Heart left ventricle (tissue), 16 donors: ENCODE data around the gene POGZ. TPM values are rescaled to one million over a fixed set of nuclear protein-coding genes. Genes with fewer than 3 reads are reported as not detected.
A peak's percentile ranks its signal among the peaks of the same experiment; 100 is the strongest.

ENCODE experiments used
- ATAC-seq, 4 donors: fragments of 200-7000 bp; cut with Tn5 transposase; one replicate each; pipeline ENCODE4 v1.9.1; 2020 to 2022; ENCODE audit warnings: moderate library complexity in 4 of 4, mild to moderate bottlenecking in 3 of 4, moderate number of reproducible peaks in 1 of 4
- DNase-seq, 5 donors: peaks; one replicate each; pipeline ENCODE4 v3.0.0-alpha.2; 2020
- H3K27ac ChIP-seq, 12 donors: fragments of 200-600 bp; sonication (generic) in 4 of 12; one replicate each; pipeline versions ENCODE4 v1.5.0 to v1.8.0; 2016 to 2022; ENCODE audit warnings: mild to moderate bottlenecking in 2 of 12
- H3K27me3 ChIP-seq, 9 donors: fragments of 200-600 bp; sonication (generic) in 2 of 9; one replicate each; pipeline versions ENCODE4 v1.5.1 to v1.8.0; 2016 to 2022; ENCODE audit warnings: mild to moderate bottlenecking in 3 of 9
- H3K36me3 ChIP-seq, 9 donors: fragments of 200-600 bp; sonication (generic) in 2 of 9; one replicate each; pipeline versions ENCODE4 v1.5.0 to v1.8.0; 2018 to 2022; ENCODE audit warnings: mild to moderate bottlenecking in 2 of 9
- H3K4me1 ChIP-seq, 12 donors: fragments of 200-600 bp; sonication (generic) in 4 of 12; one replicate each; pipeline versions ENCODE4 v1.5.0 to v1.8.0; 2016 to 2022; ENCODE audit warnings: mild to moderate bottlenecking in 3 of 12
- H3K4me3 ChIP-seq, 12 donors: fragments of 200-600 bp; sonication (generic) in 4 of 12; one replicate each; pipeline versions ENCODE4 v1.5.0 to v1.8.0; 2017 to 2022; ENCODE audit warnings: mild to moderate bottlenecking in 9 of 12, moderate library complexity in 4 of 12
- H3K9me3 ChIP-seq, 12 donors: fragments of 200-600 bp; sonication (generic) in 4 of 12; one replicate each; pipeline versions ENCODE4 v1.5.0 to v1.8.0; 2016 to 2022; ENCODE audit warnings: mild to moderate bottlenecking in 1 of 12
- CTCF ChIP-seq, 12 donors: fragments of 200-600 bp; sonication (generic) in 4 of 12; IDR thresholded peaks; one replicate each; pipeline versions ENCODE4 v1.5.0 to v1.8.0; 2018 to 2022; ENCODE audit warnings: antibody characterized with exemption in 12 of 12, mild to moderate bottlenecking in 5 of 12
- POLR2A ChIP-seq, 2 donors: fragments of 450-650 bp; IDR thresholded peaks; one replicate each; pipeline ENCODE4 v1.6.1; 2017; ENCODE audit warnings: antibody characterized with exemption in 2 of 2, mild to moderate bottlenecking in 2 of 2, moderate library complexity in 2 of 2
- WGBS, 4 donors: extraction: QIAGEN DNeasy Blood & Tissue Kit in 2 of 4; methylation state at CpG; one replicate each; pipeline versions ENCODE4 v1.1.5 to v1.1.7; 2013 to 2018; 5-methylcytosine and 5-hydroxymethylcytosine counted together
- intact Hi-C, 10 donors: fragments of 100-400 bp; cut with DNase I; formaldehyde crosslinking; loops; one replicate each; pipeline versions ENCODE4 v1.11.1 to v1.14.2; 2022
- polyA plus RNA-seq, 2 donors: library from polyadenylated mRNA; stranded (reverse); fragments of 200-250 nt; gene quantifications; one replicate each; pipeline ENCODE4 v1.2.3, GENCODE V29; 2013
- total RNA-seq, 9 donors: library from RNA; depleted of rRNA in 2 of 9; stranded (reverse); fragments of >200 nt in 2 of 9; fragmentation: NEBNext Ultra II Directional in 3 of 9; extraction: Animal tissue kit (Norgen Biotek cat#: 25700) in 3 of 9; gene quantifications; one replicate each; pipeline versions ENCODE4 v1.1.0 to v1.2.4, GENCODE V29; 2016 to 2023
- donor health status: ischemic (EF 13 %, LVEDD 7.1; RV severe dilation, severe dysfunction).
- donor health status: healthy with polysubstance abuse.
- donor health status: DM: no; HTN: yes; CAD: no.
- donor health status: DM: no; HTN: no; CAD: no.
- donor health status: ischemic (EF 25% LVEDD 6.9; RV normal size, moderate dysfunction).
- donor health status: ischemic (EF 25% LVEDD 5.7; RV mildly dilated, moderate dysfunction).
- donor health status: healthy.
- donor health status: DM: yes; HTN: yes; CAD: no.
- donor health status: ischemic (EF 35%, LVEDD 5.7; RV mildly dilated, moderate dysfunction).
- donor health status: nonischemic (EF 11% LVEDD 7.7; RV severe dilation, severe dysfunction).
- donor health status: DM: yes; HTN: yes; CAD: no.
- donor health status: PGD.
- donor health status: ischemic (EF 29% LVEDD 5.4; RV normal size, mild dysfunction).
- donor health status: nonischemic (EF 23%, LVEDD 6.1; RV moderate dilation, normal function).

The POGZ gene
- total and polyA plus RNA-seq, 11 donors: 11.4 to 64.3 (median 35.2) TPM

GRCh38 chr1:151384584-151384983 lies 74.7 kb downstream of the POGZ start:
- H3K4me1 ChIP-seq: no peaks in the 10 kb centered on the region
- ATAC-seq (no peak), DNase-seq (no peak)
- no peak overlapping the region for H3K27ac ChIP-seq
- WGBS, 4 donors: 70 to 76% (median 75%) methylated on average over 3 of the region's 3 CpGs
- no peaks in the 10 kb centered on the region for H3K9me3 ChIP-seq
- H3K36me3 ChIP-seq: no peaks in the 10 kb centered on the region
- no peak overlapping the region for H3K4me3 ChIP-seq
- intact Hi-C loops: no loop called here
- H3K27me3 ChIP-seq: no peaks in the 10 kb centered on the region
- TF ChIP-seq POLR2A (IDR thresholded peaks at IDR 0.05) (no peak), CTCF (IDR thresholded peaks at IDR 0.05) (no peak)

- ATAC-seq (no peak), DNase-seq (no peak)
- Histone ChIP-seq H3K36me3 (no peaks in the 10 kb centered on the region), H3K9me3 (no peaks in the 10 kb centered on the region), H3K27ac (no peak overlapping the region), H3K27me3 (no peaks in the 10 kb centered on the region), H3K4me1 (peaks cover 0 to 9% (median 5%) of the 10 kb centered on the region in 12 donors), H3K4me3 (no peak overlapping the region)
- intact Hi-C loops: no loop called here
- TF ChIP-seq CTCF (IDR thresholded peaks at IDR 0.05): no peak
- no peak for TF ChIP-seq POLR2A (IDR thresholded peaks at IDR 0.05)
- 71 to 78% (median 75%) methylated on average over 3 of the region's 3 CpGs for WGBS, 4 donors
These were observed 82.0 kb downstream of the POGZ start for GRCh38 chr1:151377150-151377884.

GRCh38 chr1:151373196-151373595 lies 86.1 kb downstream of the POGZ start:
- DNase-seq (no peak), ATAC-seq (no peak)
- TF ChIP-seq CTCF (IDR thresholded peaks at IDR 0.05) (no peak), POLR2A (IDR thresholded peaks at IDR 0.05) (no peak)
- H3K4me1 ChIP-seq: peaks cover 4 to 50% (median 41%) of the 10 kb centered on the region in 12 donors
- WGBS, 4 donors: 92 to 98% (median 94%) methylated on average over 12 to 14 of the region's 14 CpGs
- H3K27ac ChIP-seq: peak overlapping the region in 2 of 12 donors; percentile 84 to 89
- H3K36me3 ChIP-seq: peaks cover 0 to 4% (median 0%) of the 10 kb centered on the region in 9 donors
- H3K9me3 ChIP-seq: no peaks in the 10 kb centered on the region
- no peaks in the 10 kb centered on the region for H3K27me3 ChIP-seq
- H3K4me3 ChIP-seq: peak overlapping the region in 1 of 12 donors; percentile 62
- intact Hi-C loops: loop anchor here in 1 of 10 donors (2.0 kb wide), 1 partner anchor 26 kb away; the partner anchor contains the start of gene PSMB4

GRCh38 chr1:151372058-151372934 lies 87.0 kb downstream of the POGZ start, which contains the start of gene SELENBP1:
TSS of gene SELENBP1 (minus strand) at chr1:151372705. CDS start at chr1:151372641, 64 bp downstream.
- no peaks in the 10 kb centered on the region for H3K27me3 ChIP-seq
- H3K4me3 ChIP-seq: peak within 1 kb of the TSS; percentile 2 to 74 (median 52)
- peaks cover 4 to 58% (median 48%) of the 10 kb centered on the region in 12 donors for H3K4me1 ChIP-seq
- WGBS, 4 donors: 4 to 23% (median 15%) methylated on average over 10 to 11 of the region's 11 CpGs
- H3K36me3 ChIP-seq: peaks cover 0 to 6% (median 0%) of the 10 kb centered on the region in 9 donors
- TF ChIP-seq CTCF (IDR thresholded peaks at IDR 0.05) (no peak), POLR2A (IDR thresholded peaks at IDR 0.05) (peak in 1 of 2 donors; percentile 85)
- DNase-seq (peak; percentile 79 to 95 (median 90)), ATAC-seq (peak; percentile 86 to 91 (median 86))
- intact Hi-C loops: loop anchor here in 1 of 10 donors (2.0 kb wide), 1 partner anchor 27 kb away; the partner anchor contains the start of gene PSMB4
- peak within 1 kb of the TSS; percentile 66 to 89 (median 84) for H3K27ac ChIP-seq
- no peaks in the 10 kb centered on the region for H3K9me3 ChIP-seq
